GM19372 (cell line): ENCODE results near the gene SEPHS2.
A peak's percentile ranks its signal among the peaks of the same experiment; 100 is the strongest.

Source experiments
- ATAC-seq: cut with Tn5 transposase; IDR thresholded peaks from one replicate; pipeline ENCODE4 v1.9.1; 2021; ENCODE audit warnings: mild to moderate bottlenecking, low read depth, moderate library complexity; ENCODE audit not compliant: unreplicated experiment

Gene SEPHS2

DNA sequence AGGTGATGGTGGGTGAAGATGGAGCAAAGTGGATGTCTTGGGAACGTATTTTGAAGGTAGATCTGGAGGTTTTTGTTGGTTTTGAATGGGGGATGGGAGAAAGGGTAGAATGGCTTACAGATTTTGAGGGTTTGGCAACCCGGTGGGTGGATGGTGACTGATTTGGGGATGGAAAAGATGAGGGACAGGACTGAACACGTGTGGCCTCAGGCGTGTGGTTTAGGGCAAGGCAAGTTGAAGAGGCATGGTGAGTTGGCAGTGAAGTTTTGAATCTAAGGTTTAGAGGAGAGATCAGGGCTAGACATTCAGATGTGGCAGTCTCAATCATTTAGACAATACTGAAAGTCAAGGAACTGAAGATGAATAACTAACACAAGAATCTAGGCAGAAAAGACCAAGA, 10.8 kb downstream of the SEPHS2 start:
- no peak for ATAC-seq

DNA sequence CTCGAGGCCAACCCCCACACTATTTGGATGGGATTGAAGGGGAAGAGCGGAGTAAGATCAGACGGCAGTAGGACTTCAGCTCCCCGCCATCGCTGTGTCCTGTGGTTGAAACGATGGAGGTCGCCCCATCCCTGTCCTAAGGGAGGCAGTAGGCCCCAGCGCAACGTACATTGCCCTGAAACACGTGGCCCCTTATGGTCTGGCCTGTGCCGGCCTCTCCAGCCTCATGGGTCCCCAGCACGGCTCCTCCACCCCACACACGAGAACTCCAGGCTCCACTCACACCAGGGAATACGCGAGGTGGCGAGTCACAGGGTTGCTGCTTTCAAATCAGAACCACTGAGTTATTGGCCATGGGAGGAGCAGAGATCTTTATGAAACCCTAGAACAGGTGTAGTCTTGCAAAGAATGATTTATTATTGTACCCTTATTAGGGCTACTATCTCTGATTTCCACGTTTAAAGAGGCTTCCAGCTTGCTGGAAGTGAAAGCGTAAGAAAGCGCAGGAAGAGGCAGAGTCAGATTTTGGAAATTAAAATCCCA, 15.2 kb downstream of the SEPHS2 start:
- ATAC-seq: peak; percentile 6

DNA sequence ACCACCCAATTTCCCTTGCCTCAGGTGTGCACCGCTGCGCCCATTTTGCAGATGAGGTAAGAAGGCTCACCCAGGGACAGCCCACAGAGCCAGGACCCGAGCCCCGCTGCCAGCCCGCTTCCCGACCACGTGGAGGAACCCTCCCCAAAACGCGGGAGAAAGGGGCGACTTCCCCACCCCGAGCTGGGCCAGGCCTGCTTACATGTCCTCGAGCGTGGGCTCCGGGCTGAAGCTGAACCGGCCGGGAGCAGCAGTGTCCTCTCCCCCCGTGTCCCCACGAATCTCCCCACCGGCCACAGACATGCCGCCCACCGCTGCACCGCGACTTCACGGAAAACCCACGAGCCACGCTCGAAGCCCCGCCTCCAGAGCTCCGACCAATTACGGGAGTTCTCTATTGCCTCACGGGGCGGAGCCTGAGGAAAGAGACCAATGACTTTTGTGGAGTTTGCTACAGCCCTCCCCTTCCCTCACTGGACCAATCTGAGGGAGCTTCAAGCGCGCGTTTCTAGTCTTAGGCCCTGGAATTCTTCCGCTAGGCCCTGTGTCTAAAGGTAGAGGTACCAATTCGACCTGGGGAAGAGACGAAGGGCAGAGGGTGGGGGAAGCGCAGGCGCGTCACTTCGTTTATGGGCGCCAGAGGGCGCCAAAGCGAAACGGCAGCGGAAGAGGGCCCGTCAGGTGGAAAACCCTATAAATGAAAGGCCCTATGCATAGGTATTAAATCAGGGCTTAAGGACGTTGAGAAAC, 15.8 kb downstream of the SEPHS2 start, which contains the start of gene DCTPP1:
TSS of gene DCTPP1 (minus strand) at position 353 of the 750 bp plus-strand sequence. CDS start at position 303, 50 bp downstream.
- peak; percentile 98 for ATAC-seq

DNA sequence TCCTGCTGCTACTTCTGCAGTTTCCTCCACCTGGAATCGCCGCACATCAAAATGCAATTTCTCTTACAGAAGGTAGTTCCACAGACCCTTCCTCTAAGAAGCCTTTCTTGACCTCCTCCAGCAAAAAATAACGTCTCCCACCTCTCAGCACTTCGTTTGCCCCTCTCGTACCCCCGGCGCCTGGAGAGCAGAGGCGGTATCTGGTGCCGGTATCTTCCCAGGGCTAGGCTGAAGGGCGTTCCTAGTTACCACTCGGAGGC, 16.3 kb downstream of the SEPHS2 start:
- ATAC-seq: no peak

DNA sequence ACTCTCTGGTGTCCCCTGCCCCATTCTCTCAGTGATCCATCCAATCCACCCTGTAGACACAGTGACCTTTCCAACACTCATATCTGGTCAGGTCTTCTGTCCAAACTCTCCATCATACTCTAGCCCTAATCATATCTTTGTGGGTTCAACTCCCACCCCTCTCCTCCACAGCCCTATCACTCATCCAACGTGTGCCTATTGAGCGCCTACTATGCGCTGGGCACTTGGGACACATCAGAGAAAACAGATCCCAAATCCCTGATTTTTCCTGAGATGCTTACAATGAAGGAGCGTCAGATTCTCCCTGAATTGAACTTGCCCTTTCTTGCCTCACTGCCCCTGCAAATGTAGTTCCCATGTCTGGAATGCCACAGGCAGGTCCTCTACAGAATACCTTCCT, 17.6 kb downstream of the SEPHS2 start:
- ATAC-seq: no peak

DNA sequence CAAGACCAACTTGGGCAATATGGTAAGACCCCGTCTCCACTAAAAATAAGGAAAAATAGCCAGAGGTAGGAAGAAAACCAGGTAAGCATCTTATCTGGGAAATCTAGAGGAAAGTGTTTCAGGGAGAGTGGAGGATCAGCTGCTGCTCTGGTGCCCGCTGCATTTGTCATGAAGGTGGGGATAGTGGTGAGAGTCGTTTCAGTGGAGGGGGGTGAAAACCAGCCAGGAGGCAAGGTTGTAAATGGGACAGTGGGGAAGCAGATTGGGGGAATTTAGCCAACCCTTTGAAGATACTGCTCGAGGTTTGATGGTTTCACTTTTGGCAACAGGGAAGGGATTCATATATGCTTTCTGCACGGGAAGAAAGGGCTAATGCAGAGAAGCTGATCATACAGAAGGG, 24.7 kb downstream of the SEPHS2 start:
- ATAC-seq: no peak

DNA sequence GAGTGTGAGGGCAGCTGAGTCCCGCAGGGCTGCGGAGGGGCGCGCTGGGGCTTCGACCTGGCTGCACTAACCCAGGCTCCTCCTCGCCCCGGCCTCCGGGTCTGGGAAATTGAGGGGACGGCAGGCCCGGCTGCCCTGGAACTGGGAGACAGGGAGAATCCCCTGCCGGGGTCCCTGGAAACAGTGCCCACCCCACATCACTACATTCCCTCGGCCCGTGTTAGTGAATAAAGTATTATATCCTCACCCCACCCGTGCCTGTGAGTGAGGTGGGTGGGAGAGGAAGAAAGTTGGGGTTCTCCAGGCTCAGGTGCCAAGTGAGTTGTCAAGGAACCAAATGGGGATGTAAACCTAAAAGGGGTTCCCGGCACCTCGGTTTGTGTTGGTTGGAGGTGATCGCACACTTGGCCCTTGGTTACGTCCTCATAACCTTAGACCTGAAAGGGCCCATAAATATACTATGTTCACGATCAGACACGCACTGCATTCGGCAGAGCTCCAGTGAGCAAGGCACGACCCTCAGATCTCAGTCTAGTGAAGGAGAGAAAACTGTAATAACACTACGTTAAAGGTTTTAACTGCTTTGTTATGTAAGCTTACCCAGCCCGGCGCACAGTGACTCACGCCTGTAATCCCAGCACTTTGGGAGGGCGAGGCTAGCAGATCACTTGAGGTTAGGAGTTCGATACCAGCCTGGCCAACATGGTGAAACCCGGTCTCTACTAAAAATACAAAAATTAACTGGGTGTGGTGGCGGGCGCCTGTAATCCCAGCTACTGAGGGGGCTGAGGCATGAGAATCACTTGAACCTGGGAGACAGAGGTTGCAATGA, 27.1 kb downstream of the SEPHS2 start:
- ATAC-seq: no peak

DNA sequence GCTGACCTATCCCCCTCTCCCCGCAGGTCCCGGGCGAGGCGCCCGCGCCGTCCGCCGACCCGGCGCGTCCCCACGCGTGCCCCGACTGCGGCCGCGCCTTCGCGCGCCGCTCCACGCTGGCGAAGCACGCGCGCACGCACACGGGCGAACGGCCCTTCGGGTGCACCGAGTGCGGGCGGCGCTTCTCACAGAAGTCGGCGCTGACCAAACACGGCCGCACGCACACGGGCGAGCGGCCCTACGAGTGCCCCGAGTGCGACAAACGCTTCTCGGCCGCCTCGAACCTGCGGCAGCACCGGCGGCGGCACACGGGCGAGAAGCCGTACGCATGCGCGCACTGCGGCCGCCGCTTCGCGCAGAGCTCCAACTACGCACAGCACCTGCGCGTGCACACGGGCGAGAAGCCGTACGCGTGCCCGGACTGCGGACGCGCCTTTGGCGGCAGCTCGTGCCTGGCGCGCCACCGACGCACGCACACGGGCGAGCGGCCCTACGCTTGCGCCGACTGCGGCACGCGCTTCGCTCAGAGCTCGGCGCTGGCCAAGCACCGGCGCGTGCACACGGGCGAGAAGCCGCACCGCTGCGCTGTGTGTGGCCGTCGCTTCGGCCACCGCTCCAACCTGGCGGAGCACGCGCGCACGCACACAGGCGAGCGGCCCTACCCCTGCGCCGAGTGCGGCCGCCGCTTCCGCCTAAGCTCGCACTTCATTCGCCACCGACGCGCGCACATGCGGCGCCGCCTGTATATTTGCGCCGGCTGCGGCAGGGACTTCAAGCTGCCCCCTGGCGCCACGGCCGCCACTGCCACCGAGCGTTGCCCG, 27.9 kb downstream of the SEPHS2 start:
- ATAC-seq: peak; percentile 86

DNA sequence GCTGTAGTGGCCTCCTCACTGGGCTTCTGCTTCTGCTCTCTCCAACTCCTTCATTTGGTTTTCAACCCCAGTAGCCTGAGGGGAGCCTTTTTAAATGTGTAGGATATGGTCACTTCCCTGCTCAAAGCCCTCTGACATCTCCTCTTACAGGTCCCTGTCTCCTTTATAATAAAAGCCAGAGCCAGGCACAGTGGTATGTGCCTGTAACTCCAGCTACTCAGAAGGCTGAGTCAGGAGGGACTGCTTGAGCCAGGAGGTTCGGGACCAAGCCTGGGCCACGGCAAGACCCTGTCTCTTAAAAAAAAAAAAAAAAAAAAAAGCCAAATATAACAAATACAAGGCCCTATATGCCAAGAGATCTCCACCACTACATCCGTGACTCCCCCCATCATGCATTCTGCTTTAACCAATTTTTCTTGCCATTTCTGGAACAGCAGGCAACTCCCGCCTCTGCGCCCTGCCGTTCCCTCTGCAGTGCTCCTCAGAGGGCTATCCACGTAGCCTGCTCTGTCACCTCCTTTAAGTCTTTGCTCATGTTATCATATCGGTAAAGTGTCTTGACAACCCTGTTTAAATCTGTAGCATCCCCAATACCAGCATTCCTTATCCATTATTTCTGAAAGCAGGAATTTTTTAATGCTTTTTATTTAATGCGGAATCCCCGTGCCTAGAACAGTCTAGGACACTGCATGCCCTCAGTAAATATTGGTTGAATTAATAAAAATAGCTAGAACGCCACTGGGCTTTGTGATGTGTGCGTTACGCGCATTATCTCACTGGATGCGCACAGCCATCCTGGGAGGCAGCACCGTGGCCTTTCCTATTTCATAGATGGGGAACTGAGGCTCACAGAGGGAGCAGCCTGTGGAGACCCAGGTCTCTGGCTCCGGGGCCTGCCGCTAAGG, 28.8 kb downstream of the SEPHS2 start:
- no peak for ATAC-seq

DNA sequence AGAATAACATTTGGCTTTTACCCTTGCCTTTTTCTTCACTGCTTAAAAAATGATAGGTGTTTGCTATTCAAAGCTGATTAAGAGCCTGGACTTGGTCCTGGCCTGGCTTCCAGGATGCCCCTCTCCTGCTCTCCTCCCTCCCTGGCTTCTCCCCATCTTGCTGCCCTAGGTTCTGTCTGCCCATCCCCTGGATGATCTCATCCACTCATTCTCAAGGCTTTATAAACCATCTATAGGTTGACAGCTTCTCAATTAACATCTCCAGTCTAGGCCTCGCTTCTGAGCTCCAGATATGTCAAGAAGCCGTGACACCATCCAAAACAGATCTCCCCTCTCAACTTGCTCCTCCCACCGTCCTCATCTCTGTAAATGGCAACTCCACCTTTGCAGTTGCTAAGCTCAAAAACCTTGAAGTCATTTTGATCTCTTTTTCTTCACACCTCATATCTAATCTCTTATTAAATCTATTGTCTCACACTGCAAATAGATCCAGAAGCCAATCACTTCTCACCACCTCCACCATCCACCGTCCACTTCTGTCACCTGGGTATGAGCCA, 29.5 kb downstream of the SEPHS2 start:
- no peak for ATAC-seq

DNA sequence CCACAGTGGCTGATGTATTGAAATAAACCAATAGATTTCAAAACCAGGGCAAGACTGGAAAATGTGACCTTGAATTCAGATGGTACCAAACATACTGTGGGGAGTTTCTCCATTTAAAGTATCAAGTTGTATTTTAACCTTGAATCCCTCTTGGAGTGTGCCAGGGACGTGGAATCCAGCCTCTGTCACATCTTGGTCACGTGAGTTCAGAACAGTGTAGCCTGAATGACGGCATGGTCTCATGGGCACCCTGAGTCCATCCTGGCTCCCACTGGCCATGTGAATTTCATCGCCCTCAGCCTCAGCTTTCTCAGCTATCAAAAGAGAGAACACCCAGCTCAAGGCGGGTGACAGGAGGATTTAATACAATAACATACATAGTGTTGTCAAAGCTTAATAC, 31.5 kb downstream of the SEPHS2 start:
- no peak for ATAC-seq

DNA sequence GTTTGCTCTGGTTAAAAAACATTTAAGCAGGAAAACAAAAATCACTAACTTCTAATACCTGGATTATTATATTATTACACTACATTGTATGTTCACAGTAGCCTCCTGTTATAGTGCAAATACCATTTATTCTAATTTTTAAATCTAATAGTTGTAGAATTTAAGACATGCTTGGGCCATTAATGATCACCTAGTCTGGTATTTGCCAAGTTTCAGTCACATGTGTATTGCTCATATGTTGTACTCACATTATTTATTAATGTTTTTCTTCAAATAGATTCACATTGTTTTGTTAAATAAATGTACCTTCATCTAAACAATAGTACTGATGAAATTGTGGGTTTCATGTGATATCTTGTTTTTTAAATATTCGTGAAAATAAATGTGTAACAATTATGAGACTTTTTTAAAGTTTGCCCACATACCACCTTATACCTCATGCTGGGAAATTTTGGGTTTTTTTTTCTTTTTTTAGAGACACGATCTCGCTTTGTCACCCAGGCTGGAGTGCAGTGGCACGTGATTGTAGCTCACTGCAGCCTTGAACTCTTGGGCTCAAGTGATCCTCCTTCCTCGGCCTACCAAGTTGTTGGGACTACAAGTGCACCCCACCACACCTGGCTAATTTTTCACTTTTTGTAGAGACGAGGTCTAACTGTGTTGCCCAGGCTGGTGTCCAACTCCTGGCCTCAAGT, 32.4 kb downstream of the SEPHS2 start:
- no peak for ATAC-seq

DNA sequence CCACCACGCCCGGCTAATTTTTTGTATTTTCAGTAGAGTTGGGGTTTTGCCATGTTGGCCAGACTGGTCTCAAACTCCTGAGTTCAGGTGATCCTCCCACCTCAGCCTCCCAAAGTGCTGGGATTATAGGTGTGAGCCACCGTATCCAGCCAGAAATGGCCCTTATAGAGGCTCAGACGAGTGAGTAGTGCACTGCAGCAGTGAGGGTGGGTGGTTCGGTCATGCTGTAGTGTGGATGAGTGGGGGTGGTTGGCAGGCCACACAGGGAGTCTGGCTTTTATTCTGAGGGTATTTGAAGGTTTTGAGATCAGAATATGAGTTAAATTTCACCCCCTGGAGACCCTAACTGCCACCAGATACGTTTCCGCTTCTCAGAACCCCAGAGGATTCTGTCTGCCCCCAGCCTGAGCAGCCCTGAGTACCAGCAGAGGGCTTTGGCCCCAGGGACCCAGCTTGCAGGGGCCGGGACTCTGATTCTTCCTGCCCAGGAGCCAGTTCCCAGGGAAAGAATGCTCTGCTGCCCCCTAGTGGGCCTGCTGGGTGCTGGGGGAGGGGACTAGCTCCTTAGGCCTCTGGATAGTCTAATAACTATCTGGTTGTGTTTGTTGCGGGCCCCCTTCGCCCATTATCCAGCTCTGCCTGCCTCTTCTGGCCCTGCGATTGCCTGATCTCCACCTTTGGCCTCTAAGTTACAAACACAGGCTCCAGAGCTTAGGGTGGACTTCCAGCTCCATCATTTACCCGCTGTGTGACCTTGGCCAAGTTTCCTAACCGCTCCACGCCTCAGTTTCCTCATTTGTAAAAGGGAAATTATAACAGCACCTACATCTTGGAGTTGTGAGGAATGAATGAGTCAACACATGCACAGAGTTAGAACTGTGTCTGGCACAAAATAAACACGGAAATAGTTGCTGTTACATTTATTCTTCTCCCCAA, 36.3 kb downstream of the SEPHS2 start:
- ATAC-seq: no peak

DNA sequence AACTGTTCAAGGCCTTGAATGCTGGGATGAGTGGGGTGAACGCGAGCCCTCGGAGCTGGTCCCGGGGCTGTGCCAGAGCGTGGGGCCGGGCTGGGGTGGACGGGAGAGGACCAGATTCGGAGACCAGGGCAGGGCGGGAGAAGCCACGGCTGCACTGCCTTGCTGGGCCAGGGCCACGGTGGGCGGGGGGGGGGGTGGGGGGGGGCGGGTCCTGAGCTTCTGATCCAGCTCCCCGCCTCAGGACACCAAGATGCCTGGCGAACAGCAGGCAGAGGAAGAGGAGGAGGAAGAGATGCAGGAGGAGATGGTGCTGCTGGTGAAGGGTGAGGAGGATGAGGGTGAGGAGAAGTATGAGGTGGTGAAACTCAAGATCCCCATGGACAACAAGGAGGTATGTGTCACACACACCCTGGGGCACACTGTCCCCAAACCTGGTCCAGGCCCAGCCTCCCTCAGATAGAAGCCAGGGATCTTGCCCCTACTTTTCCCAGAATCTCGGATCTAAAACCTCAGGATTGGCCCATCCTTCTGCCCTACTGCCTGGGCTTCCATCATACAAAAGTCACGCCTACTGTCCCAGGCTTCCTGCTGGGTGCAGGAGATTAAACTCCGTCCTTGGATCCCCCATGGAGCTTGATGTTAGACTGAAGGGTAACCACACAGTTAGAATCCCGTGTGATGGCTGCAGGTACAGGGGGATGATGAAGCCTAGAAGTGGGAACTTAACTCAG, 37.7 kb downstream of the SEPHS2 start:
- ATAC-seq: no peak

DNA sequence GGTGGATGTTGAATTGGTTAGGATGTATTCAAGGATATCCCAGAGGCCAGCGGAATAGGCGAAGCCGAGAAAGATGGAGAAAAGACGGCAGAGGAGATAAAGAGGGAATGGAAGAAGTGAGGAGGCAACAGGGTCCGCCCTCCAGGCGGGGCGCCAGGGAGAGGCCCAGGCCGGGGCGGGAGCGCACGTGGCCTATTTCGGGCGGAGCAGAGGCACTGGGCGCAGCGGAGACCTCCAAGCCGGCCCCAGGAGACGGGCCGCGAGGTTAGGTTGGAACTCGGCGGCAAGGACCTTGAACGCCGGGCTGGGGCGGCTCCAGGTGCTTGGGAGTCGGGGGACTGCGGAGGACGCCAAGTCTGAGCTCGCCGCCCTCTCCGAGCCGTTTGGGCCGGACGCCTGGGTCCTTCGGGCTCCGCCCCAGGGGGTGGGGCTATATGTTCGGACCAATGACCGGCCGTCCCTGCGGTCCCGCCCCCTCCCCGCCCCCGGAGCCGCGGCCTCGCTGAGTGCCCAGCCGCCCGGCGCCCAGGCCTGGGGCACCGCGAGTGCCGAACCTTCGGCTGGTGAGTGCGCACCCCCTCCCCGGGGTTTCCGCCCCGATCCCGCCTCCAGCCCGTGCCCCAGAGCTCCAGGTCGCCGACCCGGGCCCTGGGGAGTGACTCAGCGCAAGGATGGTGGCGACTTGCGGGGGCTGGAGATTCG, 38.4 kb downstream of the SEPHS2 start, which contains the start of gene ZNF771:
TSS of gene ZNF771 (plus strand) at position 505 of the 702 bp plus-strand sequence. CDS start 448 bp downstream, outside the sequence.
- ATAC-seq: peak; percentile 76

DNA sequence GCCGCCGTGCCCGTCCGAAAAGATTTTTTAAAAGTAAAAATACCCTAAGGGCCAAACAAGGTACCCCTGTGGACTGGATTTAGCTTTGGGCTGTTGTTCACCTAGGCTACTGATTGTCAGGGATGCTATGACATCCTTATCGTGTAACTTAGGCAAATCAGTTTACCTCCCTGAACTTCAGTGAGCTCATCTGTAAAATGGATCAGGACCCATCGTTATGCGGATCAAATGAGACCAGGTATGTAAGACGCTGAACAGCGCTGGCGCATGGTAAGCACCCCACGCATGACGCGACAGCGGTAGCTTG, 38.9 kb downstream of the SEPHS2 start:
- peak; percentile 22 for ATAC-seq
